Limb (tissue), 2 donors: ENCODE data around the gene TIMM44.
A peak's percentile ranks its signal among the peaks of the same experiment; 100 is the strongest.

ENCODE experiments used
- DNase-seq, 2 donors: peaks; one replicate each; pipeline ENCODE4 v3.0.0-alpha.2; 2016; ENCODE audit errors: extremely low spot score in 2 of 2

TIMM44 gene

GRCh38 chr19:7915250-7916102, 28.0 kb downstream of the TIMM44 start:
- no peak for DNase-seq

GRCh38 chr19:7914598-7915045, 28.8 kb downstream of the TIMM44 start, which contains the start of gene TGFBR3L:
TGFBR3L (plus strand) TSS chr19:7914830.
- DNase-seq: no peak

- no peak for DNase-seq
These were observed 29.4 kb downstream of the TIMM44 start for GRCh38 chr19:7914099-7914498.

GRCh38 chr19:7913652-7914051, 29.8 kb downstream of the TIMM44 start:
- no peak for DNase-seq

GRCh38 chr19:7912697-7913564, 30.5 kb downstream of the TIMM44 start:
- no peak for DNase-seq

GRCh38 chr19:7912144-7912696, 31.2 kb downstream of the TIMM44 start:
- no peak for DNase-seq

GRCh38 chr19:7911508-7912143, 31.8 kb downstream of the TIMM44 start:
- no peak for DNase-seq

- no peak for DNase-seq
These were observed 32.9 kb downstream of the TIMM44 start for GRCh38 chr19:7910321-7911161.

GRCh38 chr19:7909471-7910067, 33.9 kb downstream of the TIMM44 start:
- no peak for DNase-seq

GRCh38 chr19:7908742-7909461, 34.6 kb downstream of the TIMM44 start:
- no peak for DNase-seq

- no peak for DNase-seq
These were observed 35.3 kb downstream of the TIMM44 start for GRCh38 chr19:7908078-7908699.

GRCh38 chr19:7907544-7907943, 35.9 kb downstream of the TIMM44 start:
- DNase-seq: no peak

GRCh38 chr19:7907122-7907521, 36.3 kb downstream of the TIMM44 start:
- DNase-seq: no peak

- DNase-seq: peak in 1 of 2 donors; percentile 32
These were observed 37.6 kb downstream of the TIMM44 start for GRCh38 chr19:7905859-7906258.

- no peak for DNase-seq
These were observed 38.2 kb downstream of the TIMM44 start for GRCh38 chr19:7905268-7905667.

GRCh38 chr19:7904074-7905020, 39.1 kb downstream of the TIMM44 start:
- no peak for DNase-seq

- peak; percentile 99 to 100 for DNase-seq
These were observed 40.0 kb downstream of the TIMM44 start, which contains the start of gene MAP2K7 for GRCh38 chr19:7903244-7904073. MAP2K7 (plus strand) TSS chr19:7903877; CDS start chr19:7903945, 68 bp downstream.
